ELR (cell line): ENCODE measurements around the gene PDE10A.
"Not testable (repeated sequence)": the region's sequence is repeated elsewhere in the genome, so short reads cannot be mapped to it uniquely, and the experiment has no call there.

ENCODE experiments used
- DNase-seq: peaks from one replicate; pipeline ENCODE4 v3.0.0-alpha.2; 2015; ENCODE audit warnings: low read depth

PDE10A gene

GRCh38 chr6:165624871-165625639, 38.0 kb downstream of the PDE10A start:
- no peak for DNase-seq

- DNase-seq, result no peak
Measured at GRCh38 chr6:165621940-165622339, 41.1 kb downstream of the PDE10A start.

GRCh38 chr6:165618891-165619290, 44.1 kb downstream of the PDE10A start:
- not testable (repeated sequence) for DNase-seq

- DNase-seq, result no peak
Measured at GRCh38 chr6:165618241-165618640, 44.8 kb downstream of the PDE10A start.

GRCh38 chr6:165617528-165617927, 45.5 kb downstream of the PDE10A start:
- no peak for DNase-seq

- no peak for DNase-seq
Measured at GRCh38 chr6:165616116-165616515, 46.9 kb downstream of the PDE10A start.

- DNase-seq, result no peak
Measured at GRCh38 chr6:165615636-165616035, 47.4 kb downstream of the PDE10A start.

GRCh38 chr6:165611294-165611693, 51.7 kb downstream of the PDE10A start:
- DNase-seq, result no peak

- not testable (repeated sequence) for DNase-seq
Measured at GRCh38 chr6:165608577-165608976, 54.5 kb downstream of the PDE10A start.

GRCh38 chr6:165606740-165607008, 56.4 kb downstream of the PDE10A start:
- DNase-seq, result no peak

- DNase-seq, result no peak
Measured at GRCh38 chr6:165605901-165606739, 56.9 kb downstream of the PDE10A start.

GRCh38 chr6:165605182-165605875, 57.7 kb downstream of the PDE10A start:
- no peak for DNase-seq

- DNase-seq, result no peak
Measured at GRCh38 chr6:165602291-165602690, 60.8 kb downstream of the PDE10A start.

- no peak for DNase-seq
Measured at GRCh38 chr6:165600606-165601005, 62.4 kb downstream of the PDE10A start.

- DNase-seq, result no peak
Measured at GRCh38 chr6:165599596-165600487, 63.2 kb downstream of the PDE10A start.

GRCh38 chr6:165599121-165599520, 63.9 kb downstream of the PDE10A start:
- DNase-seq, result no peak

GRCh38 chr6:165597821-165598220, 65.2 kb downstream of the PDE10A start:
- DNase-seq, result no peak

GRCh38 chr6:165594584-165595333, 68.3 kb downstream of the PDE10A start:
- DNase-seq, result no peak

- DNase-seq, result not testable (repeated sequence)
Measured at GRCh38 chr6:165592947-165593346, 70.1 kb downstream of the PDE10A start.

GRCh38 chr6:165588515-165588914, 74.5 kb downstream of the PDE10A start:
- no peak for DNase-seq

GRCh38 chr6:165587206-165587605, 75.8 kb downstream of the PDE10A start:
- DNase-seq, result no peak
